Kidney tubule cell (primary cell): ENCODE measurements around the gene TEPSIN.

Source experiments
- DNase-seq: peaks from one replicate; pipeline ENCODE4 v3.0.0-alpha.2; 2018; ENCODE audit warnings: low spot score

TEPSIN gene

DNA sequence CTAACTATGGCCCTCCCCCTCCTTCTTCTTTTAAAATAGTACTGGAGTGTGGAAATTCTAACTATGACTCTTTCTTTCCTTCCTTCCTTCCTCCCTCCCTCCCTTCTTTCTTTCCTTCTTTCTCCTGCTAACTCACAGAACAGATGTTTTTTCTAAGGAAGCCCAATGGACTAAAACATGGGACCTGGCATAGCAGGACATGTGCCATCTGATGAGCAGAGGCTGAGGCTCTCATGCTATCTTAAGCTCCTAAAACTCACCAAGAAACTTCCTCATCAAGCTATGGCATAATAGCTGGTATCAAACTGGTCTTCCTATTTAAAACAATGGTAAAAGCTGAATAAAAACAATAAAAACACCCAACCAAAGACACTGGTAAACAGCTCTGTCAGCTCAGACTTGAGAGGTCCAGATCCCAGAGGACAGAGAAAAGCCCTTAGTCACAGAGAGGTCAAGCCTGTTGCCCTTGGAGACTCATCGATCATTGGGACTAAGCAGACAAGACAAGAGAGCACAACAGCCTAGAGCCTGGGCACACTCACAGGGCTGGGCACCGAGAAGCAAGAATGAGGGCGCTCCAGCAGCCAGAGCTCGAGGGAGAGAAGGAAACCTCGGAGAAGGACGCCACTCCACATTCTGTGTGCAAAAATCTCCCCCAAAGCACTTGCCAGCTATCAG is 28.7 kb upstream of the TEPSIN start:
- DNase-seq = no peak

DNA sequence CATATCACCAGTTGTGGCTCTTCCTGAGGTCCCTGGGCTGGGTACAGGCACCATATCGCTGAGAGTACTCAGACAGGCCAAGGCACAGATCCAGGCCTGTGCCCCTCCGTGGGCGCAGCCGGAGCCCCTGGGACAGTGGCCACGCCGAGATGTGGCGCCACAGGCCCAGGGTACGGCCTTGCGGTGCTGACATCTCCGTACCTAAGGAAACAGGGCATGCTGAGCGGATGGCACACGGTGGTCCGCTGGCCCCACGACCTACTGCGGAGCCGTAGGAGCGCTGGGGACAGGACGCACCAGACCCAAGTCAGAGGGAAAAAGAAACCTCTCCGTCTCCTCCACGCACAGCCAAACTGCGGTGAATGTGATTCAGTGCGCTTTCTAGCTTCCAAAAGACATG is 26.7 kb upstream of the TEPSIN start:
- DNase-seq = no peak

- no peak for DNase-seq
Observed at GRCh38 chr17:81264640-81265039, 25.8 kb upstream of the TEPSIN start.

GRCh38 chr17:81263371-81264181 is 24.7 kb upstream of the TEPSIN start:
- no peak for DNase-seq

- no peak for DNase-seq
Observed at GRCh38 chr17:81261582-81262336, 22.9 kb upstream of the TEPSIN start.

GRCh38 chr17:81261096-81261495 is 22.2 kb upstream of the TEPSIN start:
- no peak for DNase-seq

- no peak for DNase-seq
Observed at GRCh38 chr17:81260641-81261040, 21.8 kb upstream of the TEPSIN start.

DNA sequence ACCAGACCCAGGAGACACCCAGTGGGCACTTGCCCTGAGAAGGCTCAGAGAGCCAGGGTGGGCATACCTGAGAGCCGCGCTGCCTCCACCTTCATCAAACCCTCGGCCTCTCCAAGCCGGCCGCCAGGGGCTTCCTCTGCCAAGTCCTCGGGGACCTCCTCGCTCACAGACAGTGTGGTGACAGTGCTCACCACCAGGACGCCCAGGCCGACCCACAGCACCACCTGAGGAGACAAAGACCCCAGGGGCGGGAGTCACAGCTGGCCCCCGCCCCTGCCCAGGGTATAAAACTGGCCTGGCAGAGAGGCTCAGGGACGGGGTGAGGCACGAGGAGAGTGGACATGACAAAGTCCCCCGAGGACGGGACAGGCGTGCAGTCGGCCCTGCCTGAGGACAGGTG is 21.3 kb upstream of the TEPSIN start:
- DNase-seq = no peak

- DNase-seq = no peak
Observed at GRCh38 chr17:81259058-81259605, 20.3 kb upstream of the TEPSIN start.

DNA sequence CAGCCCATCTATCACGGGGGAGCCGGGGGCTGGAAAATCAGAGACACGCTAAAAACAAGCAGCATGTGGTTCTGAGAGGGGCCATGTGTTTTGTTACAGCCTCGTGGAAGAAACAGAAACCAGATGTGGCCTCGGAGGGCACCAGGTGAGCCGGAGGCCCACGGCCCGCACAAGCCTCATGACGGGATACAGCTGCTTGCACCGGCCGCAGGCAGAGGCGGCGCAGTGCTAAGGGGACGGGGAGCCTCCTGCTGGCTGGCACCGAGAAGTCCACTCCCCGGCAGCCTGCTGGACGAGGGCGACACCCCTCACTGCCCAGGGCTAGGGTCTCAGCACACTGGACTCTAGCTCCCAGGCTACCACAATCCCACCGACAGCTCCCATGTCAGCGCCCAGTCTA is 19.4 kb upstream of the TEPSIN start:
- DNase-seq = no peak

DNA sequence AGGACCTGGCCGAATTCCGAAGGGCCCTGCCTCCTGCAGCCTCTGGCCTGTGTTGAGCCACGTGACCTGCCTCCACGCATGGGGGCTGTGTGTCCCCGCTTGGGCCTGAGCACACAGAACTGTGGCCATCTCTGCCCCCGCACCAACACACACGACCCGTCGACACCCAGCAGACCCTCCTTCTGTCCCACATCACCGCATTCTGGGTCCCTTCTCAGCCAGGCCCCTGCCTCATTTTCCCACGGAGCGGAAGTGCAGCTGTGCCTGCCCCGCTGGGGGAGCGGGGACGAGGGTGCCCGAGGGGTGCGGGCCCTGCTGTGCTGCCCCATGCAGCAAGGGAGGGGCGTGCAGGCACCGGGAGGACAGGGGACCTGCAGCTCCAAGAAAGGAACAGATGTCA is 18.7 kb upstream of the TEPSIN start:
- no peak for DNase-seq

- DNase-seq = peak; percentile 84
Observed at GRCh38 chr17:81256616-81257015, 17.8 kb upstream of the TEPSIN start.

GRCh38 chr17:81254955-81255717 is 16.3 kb upstream of the TEPSIN start:
- peak; percentile 85 for DNase-seq

GRCh38 chr17:81253358-81254131 is 14.7 kb upstream of the TEPSIN start:
- peak; percentile 37 for DNase-seq

DNA sequence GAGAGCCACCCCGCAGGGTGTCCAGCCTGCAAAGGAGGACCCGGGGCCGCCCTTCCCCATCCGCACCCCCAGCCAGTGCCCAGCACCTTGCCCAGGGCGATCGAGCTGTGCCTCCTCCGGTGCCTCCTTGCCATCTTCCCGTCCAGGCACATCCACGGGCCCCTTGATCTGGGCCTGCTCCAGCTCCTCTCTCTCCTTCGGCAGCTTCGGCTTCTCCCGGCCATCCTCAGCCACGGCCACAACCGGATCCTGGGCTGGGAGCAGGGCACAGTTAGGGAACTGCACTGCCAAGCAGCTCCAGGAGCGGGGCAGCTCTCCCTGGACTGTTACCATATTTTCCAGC is 14.1 kb upstream of the TEPSIN start:
- DNase-seq = no peak

- no peak for DNase-seq
Observed at GRCh38 chr17:81252326-81252986, 13.6 kb upstream of the TEPSIN start.

DNA sequence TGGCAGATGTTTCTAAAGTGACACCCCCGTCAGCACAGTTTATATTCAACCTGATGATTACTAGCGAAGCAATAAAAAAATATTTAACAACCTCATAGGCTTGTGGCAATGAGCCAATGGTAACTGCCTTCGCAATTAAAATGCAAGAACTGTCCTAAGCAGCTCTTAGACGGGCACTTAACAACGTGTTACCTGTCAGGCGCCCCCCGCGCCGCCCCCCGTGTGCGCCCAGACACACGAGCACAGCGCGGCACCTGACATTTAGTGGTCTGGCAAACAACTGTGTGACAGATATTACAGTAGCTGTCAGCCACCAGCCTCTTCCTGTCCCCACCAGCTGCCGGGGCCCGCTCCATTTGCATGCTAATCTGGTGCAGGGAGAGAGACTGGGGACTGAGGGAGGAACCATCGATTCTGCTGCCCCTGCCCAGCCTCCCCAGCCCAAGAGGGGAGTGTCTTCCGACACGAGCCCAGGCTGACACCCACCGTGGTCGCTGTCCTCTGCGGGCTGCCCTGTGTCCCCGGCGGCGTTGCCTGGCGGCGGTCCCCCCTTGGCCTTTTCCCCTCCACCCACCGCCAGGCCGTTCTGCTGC is 12.9 kb upstream of the TEPSIN start:
- no peak for DNase-seq

DNA sequence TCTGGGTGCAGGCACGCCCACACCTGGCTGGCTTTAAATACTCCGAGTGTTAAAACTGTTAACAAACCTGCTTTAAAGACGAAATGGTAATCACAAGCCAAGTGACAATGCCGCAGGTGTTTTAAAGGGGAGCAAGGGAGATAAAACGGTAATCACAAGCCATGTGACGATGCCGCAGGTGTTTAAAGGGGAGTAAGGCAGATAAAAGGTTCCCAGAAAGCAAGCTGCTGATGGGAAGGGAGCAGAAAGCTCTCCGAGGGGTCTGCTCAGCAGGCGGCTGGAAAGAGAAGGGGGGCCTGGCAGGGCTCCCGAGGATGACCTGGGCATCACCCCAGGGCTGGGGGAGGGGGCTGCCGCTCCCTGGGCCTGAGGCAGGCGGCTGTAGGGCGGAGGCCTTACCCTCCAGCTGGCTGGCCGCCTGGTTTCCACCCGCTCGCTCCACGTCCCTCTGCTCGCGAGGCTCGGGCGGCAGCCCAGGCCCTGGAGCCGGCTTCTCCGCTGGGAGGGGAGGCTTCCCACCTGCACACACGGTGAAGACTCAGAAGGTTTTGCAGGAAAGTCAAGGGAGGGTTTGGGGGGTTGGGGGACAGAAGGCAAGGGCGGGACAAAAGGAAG is 12.3 kb upstream of the TEPSIN start:
- no peak for DNase-seq

GRCh38 chr17:81250286-81251093 is 11.6 kb upstream of the TEPSIN start:
- no peak for DNase-seq
